GM12878 (cell line): ENCODE data around the gene HMCN2. TPM values are rescaled to one million over a fixed set of nuclear protein-coding genes. Genes with fewer than 3 reads are reported as not detected.

Experiments used
- ATAC-seq: fragments of 200-7000 bp; cut with Tn5 transposase; 3 replicates; pipeline ENCODE4 v1.9.1; 2020; ENCODE audit warnings: mild to moderate bottlenecking, moderate library complexity
- BruUV-seq: library from RNA; stranded (reverse); fragments of 400-500 nt; replicated peaks from 2 replicates; lab custom pipeline; 2021; lab: Mats Ljungman, UMichigan
- CTCF ChIA-PET: fragments of 300-600 bp; sonication (Branson Sonifier 250); formaldehyde crosslinking; extraction: SDS; loops from one replicate; lab custom pipeline; 2021; ENCODE audit warnings: inconsistent platforms; lab: Yijun Ruan, JAX
- POLR2A ChIA-PET: fragments of 350-600 bp; formaldehyde crosslinking; extraction: SDS; loops from one replicate; lab custom pipeline; 2021; ENCODE audit warnings: inconsistent platforms; lab: Charles Lee
- RAD21 ChIA-PET: fragments of 300-600 bp; sonication (Branson Sonifier 250); formaldehyde crosslinking; loops from one replicate; lab custom pipeline; 2023; ENCODE audit warnings: antibody characterized with exemption; ENCODE audit not compliant: unreplicated experiment; lab: Charles Lee
- SMC1A ChIA-PET: fragments of 300-600 bp; sonication (Branson Sonifier 250); formaldehyde crosslinking; loops from one replicate; lab custom pipeline; 2023; ENCODE audit not compliant: unreplicated experiment, uncharacterized antibody; lab: Charles Lee
- DNase-seq: peaks from one replicate; pipeline ENCODE4 v3.0.0-alpha.2; 2011; ENCODE audit warnings: low read depth, low spot score
- FAIRE-seq: peaks from 3 replicates; lab custom pipeline; 2011; peaks lifted over from hg19 to GRCh38; lab: Jason Lieb, UNC
- H2AFZ ChIP-seq: 2 replicates; pipeline ENCODE4 v1.6.0; 2011; ENCODE audit warnings: low read depth, low read length, control low read depth; ENCODE audit not compliant: control insufficient read depth
- H3K27ac ChIP-seq: 2 replicates; pipeline ENCODE4 v1.5.1; 2011; ENCODE audit warnings: control low read depth; ENCODE audit not compliant: control insufficient read depth, insufficient read depth
- H3K27me3 ChIP-seq, 2 experiments: replicated peaks in 1 of 2; 2 replicates each; pipeline versions ENCODE4 v1.6.0 to v1.6.1; 2011; ENCODE audit warnings: low read length in 1 of 2; ENCODE audit not compliant: control insufficient read depth in 2 of 2, insufficient read depth in 2 of 2
- H3K36me3 ChIP-seq, 2 experiments: 2 replicates each; pipeline ENCODE4 v1.5.1; 2011; ENCODE audit warnings: low read length in 1 of 2; ENCODE audit not compliant: control insufficient read depth in 2 of 2, insufficient read depth in 2 of 2
- H3K4me1 ChIP-seq: 2 replicates; pipeline ENCODE4 v1.6.1; 2011; ENCODE audit warnings: mild to moderate bottlenecking, low read length, moderate library complexity, mixed read lengths; ENCODE audit not compliant: control insufficient read depth, insufficient read depth
- H3K4me2 ChIP-seq: 2 replicates; pipeline ENCODE4 v1.6.0; 2011; ENCODE audit warnings: control low read depth; ENCODE audit not compliant: control insufficient read depth, insufficient read depth
- H3K4me3 ChIP-seq: fragments of 200-600 bp; sonication (generic); 2 replicates; pipeline ENCODE4 v1.5.1; 2016
- H3K79me2 ChIP-seq: 2 replicates; pipeline ENCODE4 v1.6.0; 2011; ENCODE audit warnings: low read length; ENCODE audit not compliant: control insufficient read depth, insufficient read depth
- H3K9ac ChIP-seq: 2 replicates; pipeline ENCODE4 v1.8.0; 2011; ENCODE audit warnings: low read length, control low read depth, mixed read lengths; ENCODE audit not compliant: control insufficient read depth, insufficient read depth
- H3K9me3 ChIP-seq: replicated peaks from 3 replicates; pipeline ENCODE4 v1.5.1; 2011; ENCODE audit warnings: mild to moderate bottlenecking, low read length; ENCODE audit not compliant: control insufficient read depth, insufficient read depth
- H4K20me1 ChIP-seq: 2 replicates; pipeline ENCODE4 v1.6.0; 2011; ENCODE audit not compliant: control insufficient read depth, insufficient read depth
- ATF2 ChIP-seq: IDR thresholded peaks from 2 replicates; pipeline ENCODE4 v1.6.1; 2012; ENCODE audit warnings: low read length, inconsistent platforms
- CUX1 ChIP-seq: IDR thresholded peaks from 2 replicates; pipeline ENCODE4 v1.6.1; 2012; ENCODE audit warnings: improper control_type of control experiment, low read depth, low read length; ENCODE audit not compliant: insufficient replicate concordance
- FOS ChIP-seq: IDR thresholded peaks from 3 replicates; pipeline ENCODE4 v1.6.1; 2011; ENCODE audit warnings: borderline replicate concordance; ENCODE audit not compliant: insufficient read length; ENCODE audit errors: extremely low read depth
- IKZF1 ChIP-seq: fragments of 450-650 bp; conservative IDR thresholded peaks from 2 replicates; pipeline ENCODE4 v1.6.1; 2017; ENCODE audit warnings: antibody characterized with exemption, mild to moderate bottlenecking
- KAT2A ChIP-seq: conservative IDR thresholded peaks from 2 replicates; pipeline ENCODE4 v1.6.1; 2011; ENCODE audit warnings: low read depth, low read length; ENCODE audit not compliant: control insufficient read depth
- NFIC ChIP-seq: IDR thresholded peaks from 2 replicates; pipeline ENCODE4 v1.6.1; 2012; ENCODE audit warnings: low read depth, mild to moderate bottlenecking, inconsistent platforms, low read length, moderate library complexity
- SMC3 ChIP-seq: IDR thresholded peaks from 2 replicates; pipeline ENCODE4 v1.6.1; 2011; ENCODE audit warnings: low read length, improper control_type of control experiment, borderline replicate concordance
- YBX1 ChIP-seq: fragments of 450-650 bp; IDR thresholded peaks from 2 replicates; pipeline ENCODE4 v1.6.1; 2016; ENCODE audit warnings: antibody characterized with exemption
- ZNF384 ChIP-seq: IDR thresholded peaks from 2 replicates; pipeline ENCODE4 v1.6.1; 2012; ENCODE audit warnings: low read depth, mild to moderate bottlenecking, low read length, improper control_type of control experiment, borderline replicate concordance
- ZZZ3 ChIP-seq: IDR thresholded peaks from 2 replicates; pipeline ENCODE4 v1.6.1; 2011; ENCODE audit warnings: low read depth; ENCODE audit not compliant: control insufficient read depth, insufficient read length
- WGBS: methylation state at CpG from one replicate; pipeline ENCODE4 v1.1.6; 2016; ENCODE audit warnings: low lambda C conversion rate; ENCODE audit not compliant: insufficient replicate concordance, insufficient coverage; ENCODE audit errors: missing lambda C conversion rate; 5-methylcytosine and 5-hydroxymethylcytosine counted together
- in situ Hi-C: fragments of 300-500 bp; cut with MboI; formaldehyde crosslinking; loops from 9 replicates; pipeline ENCODE4 v1.14.3; 2018; ENCODE audit warnings: mixed read lengths
- intact Hi-C: fragments of 100-400 bp; cut with micrococcal nuclease; formaldehyde crosslinking; loops from one replicate; pipeline ENCODE4 v1.14.2; 2022; ENCODE audit not compliant: unreplicated experiment
- polyA plus RNA-seq, 11 experiments: library from polyadenylated mRNA; depleted of rRNA in 4 of 11; unstranded in 6 of 11; stranded (reverse) in 5 of 11; fragments of >200 nt; fragmentation: Nextera tagmentation in 4 of 11; fragmentation: Illumina TruSeq in 1 of 11; extraction: Ambion mirVana in 4 of 11; extraction: Trizol in 1 of 11; gene quantifications; 1 replicate in 1 of 11; 2 replicates in 10 of 11; pipeline versions ENCODE4 v1.2.1 to v1.2.3, GENCODE V29; 2011 to 2016; ENCODE audit warnings: inconsistent platforms in 2 of 11, missing spikeins in 2 of 11, low read depth in 1 of 11
- total RNA-seq, 4 experiments: library from RNA; depleted of rRNA in 3 of 4; stranded (reverse); fragments of >200 nt in 3 of 4; fragmentation: Illumina TruSeq in 1 of 4; extraction: Trizol in 1 of 4; gene quantifications; 2 replicates each; pipeline versions ENCODE4 v1.2.1 to v1.2.3, GENCODE V29; 2013 to 2021
- TF ChIP-seq, protein P1 (sequence below): fragments of 450-650 bp; IDR thresholded peaks from 2 replicates; pipeline ENCODE4 v1.6.1; 2016; ENCODE audit warnings: mild to moderate bottlenecking

Gene HMCN2
- total and polyA plus RNA-seq, 10 of the 15 experiments (the other 5 are each of a cell fraction or from before 2014, with no cell fraction given) = 0.04 TPM; not detected in 9

- TF ChIP-seq SMC3 = no peak
- no peak for TF ChIP-seq FOS
- TF ChIP-seq YBX1 = no peak
- no peak for TF ChIP-seq KAT2A
- TF ChIP-seq, all 136 proteins: peak for 0
Observed at GRCh38 chr9:130333041-130333711, 67.6 kb downstream of the HMCN2 start (continued).

- CTCF ChIA-PET = no interaction called here
- intact Hi-C loops = no loop called here
- DNase-seq (no peak), FAIRE-seq (no peak), ATAC-seq (no peak)
- SMC1A ChIA-PET = no interaction called here
- Histone ChIP-seq H3K9me3 (no peaks in the 10 kb centered on the region), H3K27ac (no peak overlapping the region), H3K4me2 (no peak overlapping the region), H3K79me2 (no peaks in the 10 kb centered on the region), H3K4me1 (no peaks in the 10 kb centered on the region), H3K9ac (no peak overlapping the region), H3K27me3 (no peaks in the 10 kb centered on the region; a peak in 1 of 4 replicates), H3K36me3 (no peaks in the 10 kb centered on the region), H3K4me3 (no peak overlapping the region), H2AFZ (no peak overlapping the region), H4K20me1 (no peaks in the 10 kb centered on the region)
- 46% methylated on average over 5 of the region's 5 CpGs for WGBS
- POLR2A ChIA-PET = no interaction called here
- no TSS peak for BruUV-seq
- RAD21 ChIA-PET = interaction anchor here (0.6 kb wide), 1 partner anchor 286 kb away, joined by 4 read pairs; no protein-coding TSS in a partner anchor
- in situ Hi-C loops = no loop called here
- TF ChIP-seq, protein P1, sequence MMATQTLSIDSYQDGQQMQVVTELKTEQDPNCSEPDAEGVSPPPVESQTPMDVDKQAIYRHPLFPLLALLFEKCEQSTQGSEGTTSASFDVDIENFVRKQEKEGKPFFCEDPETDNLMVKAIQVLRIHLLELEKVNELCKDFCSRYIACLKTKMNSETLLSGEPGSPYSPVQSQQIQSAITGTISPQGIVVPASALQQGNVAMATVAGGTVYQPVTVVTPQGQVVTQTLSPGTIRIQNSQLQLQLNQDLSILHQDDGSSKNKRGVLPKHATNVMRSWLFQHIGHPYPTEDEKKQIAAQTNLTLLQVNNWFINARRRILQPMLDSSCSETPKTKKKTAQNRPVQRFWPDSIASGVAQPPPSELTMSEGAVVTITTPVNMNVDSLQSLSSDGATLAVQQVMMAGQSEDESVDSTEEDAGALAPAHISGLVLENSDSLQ = no peak
- TF ChIP-seq ATF2 (no peak), NFIC (no peak), ZNF384 (no peak), IKZF1 (no peak), ZZZ3 (no peak), CUX1 (no peak)
Observed at GRCh38 chr9:130333712-130334062, 68.1 kb downstream of the HMCN2 start.
